Fibroblast of lung (primary cell): ENCODE data around the gene GMEB1. TPM values are rescaled to one million over a fixed set of nuclear protein-coding genes. Genes with fewer than 3 reads are reported as not detected.

ENCODE experiments used
- DNase-seq, 2 donors: peaks; one replicate each; pipeline versions ENCODE4 v3.0.0 to v3.0.0-alpha.2; 2010; ENCODE audit warnings: low read depth in 2 of 2
- H2AFZ ChIP-seq: 2 replicates; pipeline ENCODE4 v1.5.1; 2012; ENCODE audit warnings: low read length, control low read depth, inconsistent platforms
- H3K27ac ChIP-seq: 2 replicates; pipeline ENCODE4 v1.5.1; 2011; ENCODE audit warnings: low read length, control low read depth; ENCODE audit not compliant: insufficient read depth
- H3K27me3 ChIP-seq: 2 replicates; pipeline ENCODE4 v1.5.1; 2011; ENCODE audit warnings: mild to moderate bottlenecking, low read length; ENCODE audit not compliant: control insufficient read depth, insufficient read depth
- H3K36me3 ChIP-seq: 2 replicates; pipeline ENCODE4 v1.5.1; 2011; ENCODE audit warnings: low read length; ENCODE audit not compliant: control insufficient read depth, insufficient read depth
- H3K4me1 ChIP-seq: 2 replicates; pipeline ENCODE4 v1.5.1; 2011; ENCODE audit warnings: low read length; ENCODE audit not compliant: control insufficient read depth, insufficient read depth; ENCODE audit errors: extremely low read depth
- H3K4me2 ChIP-seq: 2 replicates; pipeline ENCODE4 v1.5.1; 2011; ENCODE audit warnings: low read length, control low read depth; ENCODE audit not compliant: insufficient read depth; ENCODE audit errors: extremely low read depth
- H3K4me3 ChIP-seq, 4 experiments: fragments of 200-600 bp in 1 of 4; sonication (generic) in 1 of 4; replicated peaks in 1 of 4; 2 replicates each; pipeline ENCODE4 v1.5.1; 2011 to 2016; ENCODE audit warnings: low read length in 4 of 4, low read depth in 3 of 4, mild to moderate bottlenecking in 3 of 4, control low read depth in 2 of 4, inconsistent platforms in 1 of 4, mixed read lengths in 1 of 4; ENCODE audit not compliant: insufficient read depth in 1 of 4; ENCODE audit errors: control extremely low read depth in 1 of 4
- H3K79me2 ChIP-seq: 2 replicates; pipeline ENCODE4 v1.5.1; 2012; ENCODE audit warnings: mild to moderate bottlenecking, low read length, inconsistent platforms; ENCODE audit not compliant: control insufficient read depth, insufficient read depth
- H3K9ac ChIP-seq: 2 replicates; pipeline ENCODE4 v1.5.1; 2011; ENCODE audit warnings: mild to moderate bottlenecking, low read length, control low read depth; ENCODE audit not compliant: insufficient read depth
- H3K9me3 ChIP-seq: 2 replicates; pipeline ENCODE4 v1.5.1; 2012; ENCODE audit warnings: low read depth, low read length; ENCODE audit not compliant: control insufficient read depth, insufficient read depth
- H4K20me1 ChIP-seq: 2 replicates; pipeline ENCODE4 v1.5.1; 2011; ENCODE audit warnings: low read length; ENCODE audit not compliant: control insufficient read depth, insufficient read depth; ENCODE audit errors: extremely low read depth
- CTCF ChIP-seq, 2 donors: IDR thresholded peaks in 1 of 2; conservative IDR thresholded peaks in 1 of 2; 1 replicate in 1 of 2; 2 replicates in 1 of 2; pipeline ENCODE4 v1.5.1; 2011 to 2012; ENCODE audit warnings: low read length in 2 of 2, control low read depth in 1 of 2, inconsistent platforms in 1 of 2, low read depth in 1 of 2, mild to moderate bottlenecking in 1 of 2
- EZH2 ChIP-seq: IDR thresholded peaks from 2 replicates; pipeline ENCODE4 v1.5.1; 2012; ENCODE audit warnings: low read length, control low read depth, mild to moderate bottlenecking; ENCODE audit errors: missing control alignments
- polyA plus RNA-seq, 2 donors: library from polyadenylated mRNA; depleted of rRNA in 1 of 2; stranded (reverse) in 1 of 2; unstranded in 1 of 2; fragments of >200 nt; gene quantifications; 2 replicates each; pipeline ENCODE4 v1.2.1, GENCODE V29; 2011 to 2012; ENCODE audit warnings: missing spikeins in 1 of 2
- total RNA-seq: library from RNA; depleted of rRNA; stranded (reverse); fragments of >200 nt; gene quantifications from 2 replicates; pipeline ENCODE4 v1.2.1, GENCODE V29; 2014

Gene GMEB1
- total and polyA plus RNA-seq, 2 donors (not counting 1 experiment from before 2014, with no cell fraction given), result 5.4 to 8.9 TPM

GRCh38 chr1:28758420-28758819 lies 89.8 kb downstream of the GMEB1 start:
- no peak for DNase-seq
- Histone ChIP-seq H3K27me3 (no peaks in the 10 kb centered on the region), H3K36me3 (no peaks in the 10 kb centered on the region), H3K4me2 (no peak overlapping the region), H3K4me1 (peaks cover 8% of the 10 kb centered on the region), H3K9me3 (no peaks in the 10 kb centered on the region), H4K20me1 (peaks cover 7% of the 10 kb centered on the region), H2AFZ (no peak overlapping the region), H3K27ac (no peak overlapping the region), H3K9ac (no peak overlapping the region), H3K4me3 (no peak overlapping the region), H3K79me2 (peaks cover 94% of the 10 kb centered on the region)
- TF ChIP-seq EZH2, result no peak
- no peak for TF ChIP-seq CTCF (conservative IDR thresholded peaks at IDR 0.05 in 1 of 2, IDR thresholded peaks at IDR 0.05 in 1 of 2; ENCODE audit: low read depth in 1 of 2, low read length in 2 of 2)

DNA sequence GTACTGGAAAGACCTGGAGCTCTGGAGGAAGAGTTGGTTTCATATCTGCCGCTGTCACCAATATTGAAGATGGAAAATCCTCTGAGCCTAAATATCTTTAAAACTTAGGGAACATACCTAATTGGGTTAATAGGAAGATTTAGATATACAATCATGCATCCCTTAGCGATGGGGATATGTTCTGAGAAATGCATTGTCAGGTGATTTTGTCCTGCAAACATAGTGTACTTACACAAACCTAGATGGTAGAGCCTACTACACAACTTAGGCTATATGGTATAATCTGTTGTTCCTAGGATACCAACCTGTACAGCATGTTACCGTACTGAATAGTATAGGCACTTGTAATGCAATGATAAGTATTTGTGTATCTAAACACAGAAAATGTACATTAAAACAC lies 90.7 kb downstream of the GMEB1 start:
- Histone ChIP-seq H3K27ac (no peak overlapping the region), H4K20me1 (peaks cover 7% of the 10 kb centered on the region), H3K4me1 (peaks cover 6% of the 10 kb centered on the region), H3K9ac (no peak overlapping the region), H2AFZ (no peak overlapping the region), H3K36me3 (no peaks in the 10 kb centered on the region), H3K79me2 (peaks cover 88% of the 10 kb centered on the region), H3K4me3 (no peak overlapping the region), H3K9me3 (no peaks in the 10 kb centered on the region), H3K4me2 (no peak overlapping the region), H3K27me3 (no peaks in the 10 kb centered on the region)
- no peak for DNase-seq
- no peak for TF ChIP-seq CTCF (conservative IDR thresholded peaks at IDR 0.05 in 1 of 2, IDR thresholded peaks at IDR 0.05 in 1 of 2; ENCODE audit: low read depth in 1 of 2, low read length in 2 of 2)
- no peak for TF ChIP-seq EZH2

- Histone ChIP-seq H3K4me3 (no peak overlapping the region), H3K4me1 (no peaks in the 10 kb centered on the region), H3K4me2 (no peak overlapping the region), H3K27ac (no peak overlapping the region), H4K20me1 (peaks cover 7% of the 10 kb centered on the region), H3K79me2 (peaks cover 86% of the 10 kb centered on the region), H3K9me3 (no peaks in the 10 kb centered on the region), H3K9ac (no peak overlapping the region), H3K36me3 (peaks cover 1% of the 10 kb centered on the region), H3K27me3 (no peaks in the 10 kb centered on the region), H2AFZ (no peak overlapping the region)
- DNase-seq, result no peak
- TF ChIP-seq EZH2, result no peak
- TF ChIP-seq CTCF (conservative IDR thresholded peaks at IDR 0.05 in 1 of 2, IDR thresholded peaks at IDR 0.05 in 1 of 2; ENCODE audit: low read depth in 1 of 2, low read length in 2 of 2), result no peak
Measured at GRCh38 chr1:28761189-28761588, 92.6 kb downstream of the GMEB1 start.
